ENCODE measurements around the gene PGBD2.
"Not testable (repeated sequence)": the region's sequence is repeated elsewhere in the genome, so short reads cannot be mapped to it uniquely, and the experiment has no call there.

Gene PGBD2

GRCh38 chr1:248925859-248926258, 19.8 kb downstream of the PGBD2 start:
- not testable (repeated sequence) for DNase-seq (ENCODE audit: low spot score)

GRCh38 chr1:248926401-248927182, 20.6 kb downstream of the PGBD2 start:
- peak; percentile 43 for DNase-seq (ENCODE audit: low spot score)

- not testable (repeated sequence) for DNase-seq (ENCODE audit: low spot score)
Measured at GRCh38 chr1:248927283-248927682, 21.2 kb downstream of the PGBD2 start.

- DNase-seq (ENCODE audit: low spot score): not testable (repeated sequence)
Measured at GRCh38 chr1:248928122-248928521, 22.1 kb downstream of the PGBD2 start.

- DNase-seq (ENCODE audit: low spot score): not testable (repeated sequence)
Measured at GRCh38 chr1:248930037-248930436, 24.0 kb downstream of the PGBD2 start.

GRCh38 chr1:248938173-248938809, 32.3 kb downstream of the PGBD2 start:
- not testable (repeated sequence) for DNase-seq (ENCODE audit: low spot score)

GRCh38 chr1:248944134-248944999, 38.3 kb downstream of the PGBD2 start:
- DNase-seq (ENCODE audit: low spot score): not testable (repeated sequence)

- not testable (repeated sequence) for DNase-seq (ENCODE audit: low spot score)
Measured at GRCh38 chr1:248945000-248945423, 39.0 kb downstream of the PGBD2 start.

- not testable (repeated sequence) for DNase-seq (ENCODE audit: low spot score)
Measured at GRCh38 chr1:248945453-248945852, 39.4 kb downstream of the PGBD2 start.

GRCh38 chr1:248945856-248946416, 39.9 kb downstream of the PGBD2 start:
- not testable (repeated sequence) for DNase-seq (ENCODE audit: low spot score)
